Prostate gland (tissue), 2 donors: ENCODE measurements around the gene ADAMTS12.

Experiments
- CTCF ChIP-seq, 4 experiments: fragments of 200-600 bp in 2 of 4; fragments of 450-650 bp in 2 of 4; sonication (generic) in 2 of 4; IDR thresholded peaks; 1 replicate in 3 of 4; 2 replicates in 1 of 4; pipeline ENCODE4 v1.5.1; 2016 to 2019; ENCODE audit warnings: antibody characterized with exemption in 4 of 4, mild to moderate bottlenecking in 2 of 4, moderate library complexity in 2 of 4
- POLR2A ChIP-seq: fragments of 450-650 bp; IDR thresholded peaks from one replicate; pipeline ENCODE4 v1.6.1; 2016; ENCODE audit warnings: antibody characterized with exemption, mild to moderate bottlenecking

GRCh38 chr5:33639474-33639873 lies 252.3 kb downstream of the ADAMTS12 start:
- TF ChIP-seq CTCF (IDR thresholded peaks at IDR 0.05), result no peak
- TF ChIP-seq POLR2A, result no peak
